NCI-H226 (cell line): ENCODE measurements around the gene PSMD6.

Experiments
- DNase-seq: peaks from one replicate; pipeline ENCODE4 v3.0.0-alpha.2; 2015

PSMD6 gene

GRCh38 chr3:64023187-64023860 lies at the start of gene PSMD6:
PSMD6 (minus strand) TSS chr3:64023494; CDS start chr3:64023419, 75 bp downstream.
- peak; percentile 74 for DNase-seq

- no peak for DNase-seq
Measured at GRCh38 chr3:64072126-64072525, 48.8 kb upstream of the PSMD6 start.

GRCh38 chr3:64070704-64071103 lies 47.4 kb upstream of the PSMD6 start:
- no peak for DNase-seq

- DNase-seq = no peak
Measured at GRCh38 chr3:64067506-64068346, 44.4 kb upstream of the PSMD6 start.

- DNase-seq = no peak
Measured at GRCh38 chr3:64064804-64065203, 41.5 kb upstream of the PSMD6 start.

GRCh38 chr3:64063983-64064438 lies 40.7 kb upstream of the PSMD6 start:
- no peak for DNase-seq

GRCh38 chr3:64063207-64063982 lies 40.1 kb upstream of the PSMD6 start:
- peak; percentile 8 for DNase-seq

GRCh38 chr3:64061628-64062027 lies 38.3 kb upstream of the PSMD6 start:
- no peak for DNase-seq

- no peak for DNase-seq
Measured at GRCh38 chr3:64059484-64060175, 36.3 kb upstream of the PSMD6 start.

GRCh38 chr3:64058566-64058965 lies 35.3 kb upstream of the PSMD6 start:
- DNase-seq = no peak

GRCh38 chr3:64057231-64057630 lies 33.9 kb upstream of the PSMD6 start:
- DNase-seq = no peak

GRCh38 chr3:64056606-64057180 lies 33.4 kb upstream of the PSMD6 start:
- peak; percentile 7 for DNase-seq

- DNase-seq = no peak
Measured at GRCh38 chr3:64055076-64055475, 31.8 kb upstream of the PSMD6 start.

- DNase-seq = no peak
Measured at GRCh38 chr3:64054488-64054887, 31.2 kb upstream of the PSMD6 start.

GRCh38 chr3:64053581-64053980 lies 30.3 kb upstream of the PSMD6 start:
- no peak for DNase-seq

GRCh38 chr3:64053117-64053516 lies 29.8 kb upstream of the PSMD6 start:
- DNase-seq = no peak

- no peak for DNase-seq
Measured at GRCh38 chr3:64049832-64050231, 26.5 kb upstream of the PSMD6 start.

- DNase-seq = peak; percentile 9
Measured at GRCh38 chr3:64049136-64049535, 25.8 kb upstream of the PSMD6 start.

- DNase-seq = no peak
Measured at GRCh38 chr3:64048631-64049061, 25.4 kb upstream of the PSMD6 start.

- DNase-seq = no peak
Measured at GRCh38 chr3:64047787-64048186, 24.5 kb upstream of the PSMD6 start.

- DNase-seq = no peak
Measured at GRCh38 chr3:64046996-64047594, 23.8 kb upstream of the PSMD6 start.

GRCh38 chr3:64046592-64046991 lies 23.3 kb upstream of the PSMD6 start:
- no peak for DNase-seq
